ENCODE measurements around the gene MYO1D. TPM values are rescaled to one million over a fixed set of nuclear protein-coding genes. Genes with fewer than 3 reads are reported as not detected.

MYO1D gene
- total and polyA plus RNA-seq, 2 donors (not counting 1 experiment from before 2014, with no cell fraction given): 5.4 to 26.7 TPM

DNA sequence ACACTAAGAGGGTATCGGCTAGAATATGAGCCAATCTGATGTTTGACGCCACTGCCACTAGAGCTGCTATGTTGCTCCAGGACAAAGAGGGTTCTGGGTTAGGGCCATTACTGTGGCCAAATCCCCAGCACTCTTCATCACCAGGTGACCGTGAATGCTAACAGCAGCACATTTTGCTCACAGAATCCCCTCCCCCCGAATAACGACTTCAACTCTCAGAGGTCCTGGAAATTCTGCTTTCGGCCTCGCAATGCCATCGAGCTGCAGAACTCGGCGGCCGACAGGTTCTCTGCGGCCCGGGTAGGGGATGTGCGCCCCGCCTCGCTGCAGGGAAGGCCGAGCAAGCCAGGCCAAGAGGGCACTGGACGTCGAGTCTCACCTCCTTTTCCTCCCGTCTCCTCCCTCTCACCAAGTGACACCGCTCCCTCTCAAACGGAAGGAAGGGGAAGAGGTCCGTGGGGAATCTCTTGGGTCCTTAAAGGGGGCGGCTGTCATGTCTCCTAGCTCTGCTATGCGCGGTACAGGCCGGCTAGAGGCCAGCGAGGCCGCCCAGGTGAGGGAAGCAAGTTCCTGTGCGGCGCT is 358.2 kb downstream of the MYO1D start:
- H3K27me3 ChIP-seq (replicated peaks in 1 of 4; ENCODE audit: control extremely low read depth in 1 of 4, control insufficient read depth in 3 of 4, insufficient read depth in 4 of 4, low read length in 3 of 4): no peaks in the 10 kb centered on the region
- ChIA-PET CTCF (interaction anchor here (1.1 to 1.6 kb wide), 3 partner anchors 15 to 35 kb away, joined by 4 to 8 read pairs (median 5); partner anchors contain the start of gene CDK5R1), POLR2A (interaction anchor here (0.6 kb wide), 1 partner anchor 30 kb away, joined by 5 read pairs; no protein-coding TSS in a partner anchor)
- peak overlapping the region in 1 of 2 donors; percentile 79 for H3K27ac ChIP-seq (ENCODE audit: low read length in 2 of 2)
- H4K20me1 ChIP-seq (ENCODE audit: control insufficient read depth, insufficient read depth, low read length, poor library complexity, severe bottlenecking): no peaks in the 10 kb centered on the region
- no peaks in the 10 kb centered on the region for H3K27me3 Mint-ChIP-seq
- peak overlapping the region; percentile 88 for H3K4me3 Mint-ChIP-seq
- H3K79me2 ChIP-seq (ENCODE audit: control insufficient read depth, insufficient read depth, low read length): no peaks in the 10 kb centered on the region
- ATAC-seq (ENCODE audit: low read depth) (no peak), DNase-seq (no peak)
- peaks cover 0 to 4% (median 0%) of the 10 kb centered on the region in 3 donors for H3K9me3 ChIP-seq (ENCODE audit: control extremely low read depth in 1 of 3, control insufficient read depth in 2 of 3, insufficient read depth in 1 of 3, low read length in 2 of 3)
- H3K27ac Mint-ChIP-seq: peak overlapping the region; percentile 65
- 29% methylated on average over 26 of the region's 31 CpGs for WGBS (ENCODE audit: insufficient coverage)
- intact Hi-C loops (cut with micrococcal nuclease): no loop called here
- peak overlapping the region; percentile 62 for H3K9ac ChIP-seq (ENCODE audit: low read length)
- no peaks in the 10 kb centered on the region for H3K9me3 Mint-ChIP-seq (ENCODE audit: insufficient read depth)
- TF ChIP-seq CTCF (IDR thresholded peaks at IDR 0.05) (no peak), EZH2 (IDR thresholded peaks at IDR 0.05; ENCODE audit: borderline replicate concordance, insufficient read depth, low read depth, low read length, poor library complexity, severe bottlenecking) (no peak)
- H3K4me2 ChIP-seq (replicated peaks; ENCODE audit: low read depth, low read length, poor library complexity, severe bottlenecking): peak overlapping the region; percentile 89
- peak overlapping the region in 4 of 5 experiments; percentile 33 to 68 (median 53) for H3K4me3 ChIP-seq (ENCODE audit: control extremely low read depth in 1 of 5, extremely low read depth in 1 of 5, insufficient read depth in 1 of 5, low read depth in 2 of 5, low read length in 4 of 5)
- no peaks in the 10 kb centered on the region for H3K36me3 ChIP-seq (replicated peaks in 1 of 2; ENCODE audit: control extremely low read depth in 1 of 2, control insufficient read depth in 1 of 2, extremely low read depth in 1 of 2, insufficient read depth in 2 of 2, low read length in 1 of 2)
- peaks cover 83 to 89% of the 10 kb centered on the region in 2 donors for H3K4me1 ChIP-seq (ENCODE audit: control insufficient read depth in 2 of 2, insufficient read depth in 2 of 2, low read length in 2 of 2)
- H2AFZ ChIP-seq (ENCODE audit: insufficient read depth, low read depth, low read length, poor library complexity, severe bottlenecking): peak overlapping the region; percentile 70
- peaks cover 80% of the 10 kb centered on the region for H3K4me1 Mint-ChIP-seq

DNA sequence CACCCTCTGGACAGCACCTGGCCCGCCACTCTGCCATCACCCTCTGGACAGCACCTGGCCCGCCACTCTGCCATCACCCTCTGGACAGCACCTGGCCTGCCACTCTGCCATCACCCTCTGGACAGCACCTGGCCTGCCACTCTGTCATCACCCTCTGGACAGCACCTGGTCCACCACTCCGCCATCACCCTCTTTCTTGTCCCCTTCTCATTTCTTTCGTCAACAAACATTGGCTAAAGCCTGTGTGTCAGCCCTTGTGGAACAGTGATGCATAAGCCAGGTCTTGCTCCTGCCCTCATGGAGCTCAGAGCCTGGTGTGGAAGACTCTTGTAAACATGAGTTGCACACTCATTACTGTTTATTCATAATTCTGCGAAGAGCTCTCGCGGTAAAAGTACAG is 358.9 kb downstream of the MYO1D start:
- Histone ChIP-seq H4K20me1 (ENCODE audit: control insufficient read depth, insufficient read depth, low read length, poor library complexity, severe bottlenecking) (no peaks in the 10 kb centered on the region), H2AFZ (ENCODE audit: insufficient read depth, low read depth, low read length, poor library complexity, severe bottlenecking) (no peak overlapping the region), H3K4me1 (ENCODE audit: control insufficient read depth in 2 of 2, insufficient read depth in 2 of 2, low read length in 2 of 2) (peaks cover 75 to 81% of the 10 kb centered on the region in 2 donors), H3K27me3 (replicated peaks in 1 of 4; ENCODE audit: control extremely low read depth in 1 of 4, control insufficient read depth in 3 of 4, insufficient read depth in 4 of 4, low read length in 3 of 4) (no peaks in the 10 kb centered on the region), H3K4me3 (ENCODE audit: control extremely low read depth in 1 of 5, extremely low read depth in 1 of 5, insufficient read depth in 1 of 5, low read depth in 2 of 5, low read length in 4 of 5) (no peak overlapping the region), H3K79me2 (ENCODE audit: control insufficient read depth, insufficient read depth, low read length) (no peaks in the 10 kb centered on the region), H3K27ac (ENCODE audit: low read length in 2 of 2) (no peak overlapping the region), H3K9ac (ENCODE audit: low read length) (no peak overlapping the region), H3K4me2 (replicated peaks; ENCODE audit: low read depth, low read length, poor library complexity, severe bottlenecking) (peak overlapping the region; percentile 23), H3K36me3 (replicated peaks in 1 of 2; ENCODE audit: control extremely low read depth in 1 of 2, control insufficient read depth in 1 of 2, extremely low read depth in 1 of 2, insufficient read depth in 2 of 2, low read length in 1 of 2) (no peaks in the 10 kb centered on the region), H3K9me3 (ENCODE audit: control extremely low read depth in 1 of 3, control insufficient read depth in 2 of 3, insufficient read depth in 1 of 3, low read length in 2 of 3) (peaks cover 0 to 2% (median 0%) of the 10 kb centered on the region in 3 donors)
- DNase-seq: no peak
- Mint-ChIP-seq H3K27ac (no peak overlapping the region), H3K27me3 (no peaks in the 10 kb centered on the region), H3K4me3 (peak overlapping the region; percentile 88), H3K9me3 (ENCODE audit: insufficient read depth) (no peaks in the 10 kb centered on the region), H3K4me1 (peaks cover 77% of the 10 kb centered on the region)
- no peak for ATAC-seq (ENCODE audit: low read depth)
- intact Hi-C loops (cut with micrococcal nuclease): no loop called here
- CTCF ChIA-PET: interaction anchor here (1.1 to 1.6 kb wide), 5 partner anchors 13 to 31 kb away, joined by 4 to 8 read pairs (median 4); partner anchors contain the start of gene CDK5R1
- no peak for TF ChIP-seq CTCF (IDR thresholded peaks at IDR 0.05)
- TF ChIP-seq EZH2 (IDR thresholded peaks at IDR 0.05; ENCODE audit: borderline replicate concordance, insufficient read depth, low read depth, low read length, poor library complexity, severe bottlenecking): no peak
- POLR2A ChIA-PET: interaction anchor here (1.2 kb wide), 1 partner anchor 14 kb away, joined by 3 read pairs; no protein-coding TSS in a partner anchor
- 92% methylated on average over 4 of the region's 7 CpGs for WGBS (ENCODE audit: insufficient coverage)
